ENCODE results near the gene DOCK9. TPM values are rescaled to one million over a fixed set of nuclear protein-coding genes. Genes with fewer than 3 reads are reported as not detected.

Gene DOCK9
- total and polyA plus RNA-seq, 4 donors: 48.8 to 193 (median 133) TPM

DNA sequence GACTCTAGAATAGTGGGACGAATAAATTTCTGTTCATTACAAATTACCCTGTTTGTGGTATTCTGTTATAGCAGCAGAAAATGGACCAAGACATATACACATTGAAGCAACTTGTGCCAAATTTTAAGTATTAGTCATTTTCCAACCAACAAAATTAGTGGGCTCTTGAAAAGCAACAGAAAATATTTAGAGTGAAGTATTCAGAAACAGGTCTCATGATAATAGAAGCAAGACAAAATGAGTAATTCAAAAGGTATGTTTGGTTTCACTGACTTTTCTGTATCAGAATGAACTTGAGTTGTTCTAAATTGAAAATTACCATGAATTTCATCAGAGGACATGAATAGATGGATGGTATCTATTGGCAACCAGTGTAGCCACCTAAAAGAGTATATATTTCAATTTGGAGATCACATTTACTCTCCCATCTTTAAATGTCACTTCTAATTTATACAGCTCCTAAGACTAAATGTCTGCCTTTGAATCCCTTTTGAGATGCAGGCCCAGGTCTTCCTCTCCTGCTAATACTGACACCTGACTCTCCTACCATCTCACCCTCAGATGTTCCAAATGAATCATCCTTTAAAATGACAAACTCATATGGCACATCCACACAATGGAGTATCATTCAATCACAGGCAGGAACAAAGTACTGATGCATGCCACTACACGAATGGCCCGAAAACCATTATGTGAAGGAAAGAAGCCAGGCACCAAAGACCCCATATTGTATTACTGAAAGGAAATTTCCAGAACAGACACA is 40.7 kb upstream of the DOCK9 start:
- no peak for TF ChIP-seq CTCF (IDR thresholded peaks at IDR 0.05; ENCODE audit: control extremely low read depth, extremely low read depth)
- Histone ChIP-seq H3K27ac (ENCODE audit: low read depth in 1 of 2, low read length in 1 of 2) (no peak overlapping the region), H3K4me3 (no peak overlapping the region), H3K36me3 (ENCODE audit: control insufficient read depth in 4 of 4, insufficient read depth in 4 of 4, low read length in 4 of 4) (no peaks in the 10 kb centered on the region), H3K4me1 (ENCODE audit: control insufficient read depth in 5 of 5, insufficient read depth in 5 of 5, low read length in 5 of 5) (peaks cover 0 to 27% (median 4%) of the 10 kb centered on the region in 5 donors), H3K9ac (ENCODE audit: insufficient read depth in 1 of 2, low read length in 2 of 2) (no peak overlapping the region), H3K27me3 (ENCODE audit: control insufficient read depth in 3 of 3, insufficient read depth in 3 of 3, low read length in 2 of 3) (peaks cover 0 to 2% (median 0%) of the 10 kb centered on the region in 3 donors), H3K9me3 (ENCODE audit: control insufficient read depth in 4 of 4, insufficient read depth in 3 of 4, low read length in 3 of 4) (no peaks in the 10 kb centered on the region)
- ATAC-seq (ENCODE audit: insufficient read depth, low FRiP score): no peak
- no peak for DNase-seq
- WGBS, 2 donors: 92 to 97% methylated on average over 3 of the region's 3 CpGs

DNA sequence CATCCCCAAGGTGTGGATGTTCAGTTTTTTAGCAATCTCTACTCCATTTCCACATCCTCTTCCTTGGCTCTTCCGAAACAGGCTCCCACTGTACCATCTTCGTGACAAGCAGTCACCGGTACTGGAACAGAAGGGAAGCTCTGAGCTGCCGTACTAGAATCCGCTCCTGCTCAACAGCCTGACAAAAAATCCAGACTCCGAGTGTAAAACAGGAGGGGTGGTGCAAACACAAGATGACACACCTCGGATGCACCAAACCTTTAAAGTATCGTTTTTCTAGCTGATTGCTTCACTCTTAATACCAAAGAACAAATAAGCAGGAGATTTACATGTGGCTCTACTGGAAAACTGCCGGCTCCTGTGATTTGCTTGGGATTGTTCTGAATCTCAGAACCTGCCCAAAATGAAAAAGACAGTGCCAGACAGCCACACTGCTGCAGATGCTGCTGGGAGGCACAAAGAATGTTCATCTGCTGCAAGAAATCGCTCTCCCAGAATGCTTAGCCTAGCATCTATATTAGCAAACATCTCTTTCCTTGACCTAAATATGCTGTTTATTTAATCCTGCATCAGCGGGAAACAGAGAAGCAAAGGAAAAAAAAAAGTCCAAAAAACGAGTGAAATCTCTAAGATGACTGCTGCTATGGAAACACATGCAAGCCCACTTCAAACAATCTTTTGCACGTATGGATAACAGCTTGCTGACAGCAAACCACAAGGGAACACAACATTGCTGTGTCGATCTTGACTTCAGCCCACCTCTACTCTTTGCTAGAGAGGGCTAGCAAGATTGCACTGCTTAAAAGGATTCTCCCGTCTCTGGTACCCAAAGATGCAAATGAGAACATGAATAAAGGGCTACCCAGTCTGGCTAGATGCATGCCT is 38.0 kb upstream of the DOCK9 start:
- Histone ChIP-seq H3K27ac (ENCODE audit: low read depth in 1 of 2, low read length in 1 of 2) (no peak overlapping the region), H3K9ac (ENCODE audit: insufficient read depth in 1 of 2, low read length in 2 of 2) (no peak overlapping the region), H3K36me3 (ENCODE audit: control insufficient read depth in 4 of 4, insufficient read depth in 4 of 4, low read length in 4 of 4) (no peaks in the 10 kb centered on the region), H3K27me3 (ENCODE audit: control insufficient read depth in 3 of 3, insufficient read depth in 3 of 3, low read length in 2 of 3) (peaks cover 0 to 2% (median 0%) of the 10 kb centered on the region in 3 donors), H3K4me1 (ENCODE audit: control insufficient read depth in 5 of 5, insufficient read depth in 5 of 5, low read length in 5 of 5) (peaks cover 0 to 25% (median 4%) of the 10 kb centered on the region in 5 donors), H3K4me3 (no peak overlapping the region), H3K9me3 (ENCODE audit: control insufficient read depth in 4 of 4, insufficient read depth in 3 of 4, low read length in 3 of 4) (no peaks in the 10 kb centered on the region)
- WGBS, 2 donors: 59 to 67% methylated on average over 15 of the region's 15 CpGs
- TF ChIP-seq CTCF (IDR thresholded peaks at IDR 0.05; ENCODE audit: control extremely low read depth, extremely low read depth): no peak
- DNase-seq (no peak), ATAC-seq (ENCODE audit: insufficient read depth, low FRiP score) (no peak)

- 76 to 88% methylated on average over 4 of the region's 4 CpGs for WGBS, 2 donors
- no peak overlapping the region for H3K9ac ChIP-seq (ENCODE audit: insufficient read depth in 1 of 2, low read length in 2 of 2)
- H3K27me3 ChIP-seq (ENCODE audit: control insufficient read depth in 3 of 3, insufficient read depth in 3 of 3, low read length in 2 of 3): peaks cover 0 to 2% (median 0%) of the 10 kb centered on the region in 3 donors
- no peak overlapping the region for H3K27ac ChIP-seq (ENCODE audit: low read depth in 1 of 2, low read length in 1 of 2)
- H3K4me1 ChIP-seq (ENCODE audit: control insufficient read depth in 5 of 5, insufficient read depth in 5 of 5, low read length in 5 of 5): peaks cover 0 to 25% (median 5%) of the 10 kb centered on the region in 5 donors
- no peaks in the 10 kb centered on the region for H3K9me3 ChIP-seq (ENCODE audit: control insufficient read depth in 4 of 4, insufficient read depth in 3 of 4, low read length in 3 of 4)
- ATAC-seq (ENCODE audit: insufficient read depth, low FRiP score) (no peak), DNase-seq (peak in 2 of 3 donors; percentile 9 to 25)
- no peaks in the 10 kb centered on the region for H3K36me3 ChIP-seq (ENCODE audit: control insufficient read depth in 4 of 4, insufficient read depth in 4 of 4, low read length in 4 of 4)
- no peak for TF ChIP-seq CTCF (IDR thresholded peaks at IDR 0.05; ENCODE audit: control extremely low read depth, extremely low read depth)
- no peak overlapping the region for H3K4me3 ChIP-seq
These were observed 36.7 kb upstream of the DOCK9 start for GRCh38 chr13:99014522-99014921.

Data from lung (tissue), 12 donors.